Esophagus squamous epithelium (tissue), 4 donors: ENCODE results near the gene LRRFIP2.

ENCODE experiments used
- POLR2A ChIP-seq, 4 donors: fragments of 450-650 bp; IDR thresholded peaks; one replicate each; pipeline ENCODE4 v1.6.1; 2017; ENCODE audit warnings: antibody characterized with exemption in 4 of 4, mild to moderate bottlenecking in 4 of 4, moderate library complexity in 3 of 4
- TF ChIP-seq, protein P1 (sequence below), 6 experiments: fragments of 450-650 bp in 4 of 6; fragments of 200-600 bp in 2 of 6; sonication (generic) in 2 of 6; IDR thresholded peaks; one replicate each; pipeline ENCODE4 v1.5.1; 2016 to 2019; ENCODE audit warnings: antibody characterized with exemption in 6 of 6, mild to moderate bottlenecking in 4 of 6, moderate library complexity in 4 of 6

DNA sequence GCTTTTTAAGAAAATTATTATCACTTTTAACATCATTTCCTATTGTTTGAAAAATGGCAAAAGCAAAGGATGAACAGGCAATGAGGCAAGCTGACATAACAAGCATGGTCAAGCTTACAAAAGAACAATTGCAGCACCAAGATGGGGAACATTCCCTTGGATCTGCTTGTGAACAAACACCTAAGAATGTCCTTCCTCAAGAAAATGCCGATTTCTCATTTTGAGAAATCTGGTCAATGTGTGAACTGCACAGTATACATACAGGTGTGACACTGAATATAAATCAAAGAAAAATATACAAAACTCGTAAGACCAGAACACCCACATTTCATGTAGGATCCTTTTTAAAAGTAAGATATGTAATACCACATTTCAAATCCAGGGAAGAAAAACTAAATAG is 58.9 kb downstream of the LRRFIP2 start:
- TF ChIP-seq, protein P1, sequence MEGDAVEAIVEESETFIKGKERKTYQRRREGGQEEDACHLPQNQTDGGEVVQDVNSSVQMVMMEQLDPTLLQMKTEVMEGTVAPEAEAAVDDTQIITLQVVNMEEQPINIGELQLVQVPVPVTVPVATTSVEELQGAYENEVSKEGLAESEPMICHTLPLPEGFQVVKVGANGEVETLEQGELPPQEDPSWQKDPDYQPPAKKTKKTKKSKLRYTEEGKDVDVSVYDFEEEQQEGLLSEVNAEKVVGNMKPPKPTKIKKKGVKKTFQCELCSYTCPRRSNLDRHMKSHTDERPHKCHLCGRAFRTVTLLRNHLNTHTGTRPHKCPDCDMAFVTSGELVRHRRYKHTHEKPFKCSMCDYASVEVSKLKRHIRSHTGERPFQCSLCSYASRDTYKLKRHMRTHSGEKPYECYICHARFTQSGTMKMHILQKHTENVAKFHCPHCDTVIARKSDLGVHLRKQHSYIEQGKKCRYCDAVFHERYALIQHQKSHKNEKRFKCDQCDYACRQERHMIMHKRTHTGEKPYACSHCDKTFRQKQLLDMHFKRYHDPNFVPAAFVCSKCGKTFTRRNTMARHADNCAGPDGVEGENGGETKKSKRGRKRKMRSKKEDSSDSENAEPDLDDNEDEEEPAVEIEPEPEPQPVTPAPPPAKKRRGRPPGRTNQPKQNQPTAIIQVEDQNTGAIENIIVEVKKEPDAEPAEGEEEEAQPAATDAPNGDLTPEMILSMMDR (IDR thresholded peaks at IDR 0.05): peak in 1 of 6 experiments; percentile 39
- TF ChIP-seq POLR2A (IDR thresholded peaks at IDR 0.05): no peak
